ENCODE measurements around the gene PDS5B. TPM values are rescaled to one million over a fixed set of nuclear protein-coding genes. Genes with fewer than 3 reads are reported as not detected.

PDS5B gene
- total RNA-seq, 2 donors from 2014 or later: 46.9 to 57.1 TPM

GRCh38 chr13:32682740-32683139, 96.5 kb downstream of the PDS5B start:
- Histone ChIP-seq H3K4me3 (ENCODE audit: low read length) (no peak overlapping the region), H3K9me3 (ENCODE audit: control insufficient read depth, low read length) (no peaks in the 10 kb centered on the region), H3K4me1 (ENCODE audit: control insufficient read depth, insufficient read depth, low read length) (no peaks in the 10 kb centered on the region), H3K27me3 (ENCODE audit: control insufficient read depth, insufficient read depth, low read length, poor library complexity, severe bottlenecking) (no peaks in the 10 kb centered on the region), H3K9ac (ENCODE audit: extremely low read depth, low read length, poor library complexity, severe bottlenecking) (no peak overlapping the region), H3K36me3 (ENCODE audit: control insufficient read depth, insufficient read depth, low read length) (peaks cover 52% of the 10 kb centered on the region), H3K27ac (ENCODE audit: low read depth, low read length) (no peak overlapping the region)
- H3K27ac Mint-ChIP-seq: no peak overlapping the region
- 92 to 94% methylated on average over 5 to 6 of the region's 6 CpGs for WGBS, 2 experiments (ENCODE audit: insufficient coverage in 1 of 2, insufficient read length in 1 of 2)
- peaks cover 50% of the 10 kb centered on the region for H3K36me3 Mint-ChIP-seq (ENCODE audit: low read depth)
- TF ChIP-seq, protein P1, sequence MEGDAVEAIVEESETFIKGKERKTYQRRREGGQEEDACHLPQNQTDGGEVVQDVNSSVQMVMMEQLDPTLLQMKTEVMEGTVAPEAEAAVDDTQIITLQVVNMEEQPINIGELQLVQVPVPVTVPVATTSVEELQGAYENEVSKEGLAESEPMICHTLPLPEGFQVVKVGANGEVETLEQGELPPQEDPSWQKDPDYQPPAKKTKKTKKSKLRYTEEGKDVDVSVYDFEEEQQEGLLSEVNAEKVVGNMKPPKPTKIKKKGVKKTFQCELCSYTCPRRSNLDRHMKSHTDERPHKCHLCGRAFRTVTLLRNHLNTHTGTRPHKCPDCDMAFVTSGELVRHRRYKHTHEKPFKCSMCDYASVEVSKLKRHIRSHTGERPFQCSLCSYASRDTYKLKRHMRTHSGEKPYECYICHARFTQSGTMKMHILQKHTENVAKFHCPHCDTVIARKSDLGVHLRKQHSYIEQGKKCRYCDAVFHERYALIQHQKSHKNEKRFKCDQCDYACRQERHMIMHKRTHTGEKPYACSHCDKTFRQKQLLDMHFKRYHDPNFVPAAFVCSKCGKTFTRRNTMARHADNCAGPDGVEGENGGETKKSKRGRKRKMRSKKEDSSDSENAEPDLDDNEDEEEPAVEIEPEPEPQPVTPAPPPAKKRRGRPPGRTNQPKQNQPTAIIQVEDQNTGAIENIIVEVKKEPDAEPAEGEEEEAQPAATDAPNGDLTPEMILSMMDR (conservative IDR thresholded peaks at IDR 0.05): no peak
- H3K27me3 Mint-ChIP-seq (ENCODE audit: insufficient read depth): no peaks in the 10 kb centered on the region
- peaks cover 5% of the 10 kb centered on the region for H3K4me1 Mint-ChIP-seq
- DNase-seq: no peak
- no peaks in the 10 kb centered on the region for H3K9me3 Mint-ChIP-seq
- H3K4me3 Mint-ChIP-seq: no peak overlapping the region

- peaks cover 23% of the 10 kb centered on the region for H3K36me3 Mint-ChIP-seq (ENCODE audit: low read depth)
- no peaks in the 10 kb centered on the region for H3K27me3 ChIP-seq (ENCODE audit: control insufficient read depth, insufficient read depth, low read length, poor library complexity, severe bottlenecking)
- no peak overlapping the region for H3K4me3 Mint-ChIP-seq
- H3K36me3 ChIP-seq (ENCODE audit: control insufficient read depth, insufficient read depth, low read length): peaks cover 39% of the 10 kb centered on the region
- DNase-seq: no peak
- H3K27ac Mint-ChIP-seq: no peak overlapping the region
- TF ChIP-seq, protein P1 (conservative IDR thresholded peaks at IDR 0.05): no peak
- no peak overlapping the region for H3K4me3 ChIP-seq (ENCODE audit: low read length)
- H3K4me1 Mint-ChIP-seq: peaks cover 5% of the 10 kb centered on the region
- H3K9ac ChIP-seq (ENCODE audit: extremely low read depth, low read length, poor library complexity, severe bottlenecking): no peak overlapping the region
- no peak overlapping the region for H3K27ac ChIP-seq (ENCODE audit: low read depth, low read length)
- H3K4me1 ChIP-seq (ENCODE audit: control insufficient read depth, insufficient read depth, low read length): no peaks in the 10 kb centered on the region
- H3K27me3 Mint-ChIP-seq (ENCODE audit: insufficient read depth): no peaks in the 10 kb centered on the region
- 100% methylated on average over 1 of the region's 2 CpGs; no CpG with 5 or more reads in 1 of the 2 experiments for WGBS, 2 experiments (ENCODE audit: insufficient coverage in 1 of 2, insufficient read length in 1 of 2)
- no peaks in the 10 kb centered on the region for H3K9me3 Mint-ChIP-seq
- no peaks in the 10 kb centered on the region for H3K9me3 ChIP-seq (ENCODE audit: control insufficient read depth, low read length)
Measured at GRCh38 chr13:32687275-32687674, 101.0 kb downstream of the PDS5B start.

GRCh38 chr13:32695602-32696250, 109.5 kb downstream of the PDS5B start:
- no peaks in the 10 kb centered on the region for H3K4me1 ChIP-seq (ENCODE audit: control insufficient read depth, insufficient read depth, low read length)

More at GRCh38 chr13:32695602-32696250, 109.5 kb downstream of the PDS5B start:
- no peak for DNase-seq
- Histone ChIP-seq H3K36me3 (ENCODE audit: control insufficient read depth, insufficient read depth, low read length) (peaks cover 19% of the 10 kb centered on the region), H3K9me3 (ENCODE audit: control insufficient read depth, low read length) (no peaks in the 10 kb centered on the region), H3K9ac (ENCODE audit: extremely low read depth, low read length, poor library complexity, severe bottlenecking) (no peak overlapping the region), H3K27me3 (ENCODE audit: control insufficient read depth, insufficient read depth, low read length, poor library complexity, severe bottlenecking) (no peaks in the 10 kb centered on the region), H3K27ac (ENCODE audit: low read depth, low read length) (no peak overlapping the region), H3K4me3 (ENCODE audit: low read length) (no peak overlapping the region)
- no peaks in the 10 kb centered on the region for H3K27me3 Mint-ChIP-seq (ENCODE audit: insufficient read depth)
- 100% methylated on average over 1 of the region's 2 CpGs; no CpG with 5 or more reads in 1 of the 2 experiments for WGBS, 2 experiments (ENCODE audit: insufficient coverage in 1 of 2, insufficient read length in 1 of 2)
- no peaks in the 10 kb centered on the region for H3K9me3 Mint-ChIP-seq
- H3K27ac Mint-ChIP-seq: peak overlapping the region; percentile 75
- TF ChIP-seq, protein P1 (conservative IDR thresholded peaks at IDR 0.05): no peak
- H3K4me1 Mint-ChIP-seq: no peaks in the 10 kb centered on the region
- H3K4me3 Mint-ChIP-seq: no peak overlapping the region
- peaks cover 4% of the 10 kb centered on the region for H3K36me3 Mint-ChIP-seq (ENCODE audit: low read depth)

Data from endodermal cell (in vitro differentiated cells).